ENCODE measurements around the gene SPEF2. TPM values are rescaled to one million over a fixed set of nuclear protein-coding genes. Genes with fewer than 3 reads are reported as not detected.

SPEF2 gene
- total RNA-seq, 1 donor from 2014 or later = 3.4 TPM

GRCh38 chr5:35819668-35820067 is 202.0 kb downstream of the SPEF2 start:
- no peaks in the 10 kb centered on the region for H3K27me3 Mint-ChIP-seq (ENCODE audit: low read depth, unreplicated experiment)
- TF ChIP-seq EZH2 (IDR thresholded peaks at IDR 0.05; ENCODE audit: insufficient read depth, low read length) = no peak
- no peak for TF ChIP-seq CTCF (IDR thresholded peaks at IDR 0.05; ENCODE audit: insufficient read depth, low read depth, low read length)
- Histone ChIP-seq H2AFZ (ENCODE audit: low read depth, low read length) (no peak overlapping the region), H3K27ac (ENCODE audit: low read depth, low read length) (no peak overlapping the region), H3K9me3 (ENCODE audit: insufficient read depth, low read depth, low read length) (no peaks in the 10 kb centered on the region), H3K4me2 (ENCODE audit: low read length) (no peak overlapping the region), H3K27me3 (ENCODE audit: insufficient read depth, low read length) (no peaks in the 10 kb centered on the region), H3K4me1 (ENCODE audit: insufficient read depth, low read length) (no peaks in the 10 kb centered on the region), H4K20me1 (ENCODE audit: insufficient read depth, low read length) (no peaks in the 10 kb centered on the region), H3K36me3 (ENCODE audit: insufficient read depth, low read length) (no peaks in the 10 kb centered on the region), H3K9ac (ENCODE audit: low read length) (no peak overlapping the region), H3K79me2 (ENCODE audit: insufficient read depth, low read length) (no peaks in the 10 kb centered on the region), H3K4me3 (ENCODE audit: insufficient read depth, low read depth, low read length) (no peak overlapping the region)
- H3K4me3 Mint-ChIP-seq (ENCODE audit: unreplicated experiment) = no peak overlapping the region
- H3K4me1 Mint-ChIP-seq (ENCODE audit: low read depth, unreplicated experiment) = no peaks in the 10 kb centered on the region
- no peaks in the 10 kb centered on the region for H3K36me3 Mint-ChIP-seq (ENCODE audit: low read depth, unreplicated experiment)
- no peak for DNase-seq (ENCODE audit: low read depth)
- peaks cover 3% of the 10 kb centered on the region for H3K9me3 Mint-ChIP-seq (ENCODE audit: unreplicated experiment)
- H3K27ac Mint-ChIP-seq (ENCODE audit: unreplicated experiment) = no peak overlapping the region
- FAIRE-seq = no peak

- no peaks in the 10 kb centered on the region for H4K20me1 ChIP-seq (ENCODE audit: insufficient read depth, low read length)
- TF ChIP-seq CTCF (IDR thresholded peaks at IDR 0.05; ENCODE audit: insufficient read depth, low read depth, low read length) (no peak), EZH2 (IDR thresholded peaks at IDR 0.05; ENCODE audit: insufficient read depth, low read length) (no peak)
- H3K4me3 ChIP-seq (ENCODE audit: insufficient read depth, low read depth, low read length) = no peak overlapping the region
- Mint-ChIP-seq H3K36me3 (ENCODE audit: low read depth, unreplicated experiment) (no peaks in the 10 kb centered on the region), H3K27me3 (ENCODE audit: low read depth, unreplicated experiment) (no peaks in the 10 kb centered on the region), H3K27ac (ENCODE audit: unreplicated experiment) (no peak overlapping the region), H3K4me1 (ENCODE audit: low read depth, unreplicated experiment) (no peaks in the 10 kb centered on the region), H3K9me3 (ENCODE audit: unreplicated experiment) (peaks cover 3% of the 10 kb centered on the region), H3K4me3 (ENCODE audit: unreplicated experiment) (no peak overlapping the region)
- H3K9ac ChIP-seq (ENCODE audit: low read length) = no peak overlapping the region
- FAIRE-seq (no peak), DNase-seq (ENCODE audit: low read depth) (no peak)
- H3K27me3 ChIP-seq (ENCODE audit: insufficient read depth, low read length) = no peaks in the 10 kb centered on the region
- no peaks in the 10 kb centered on the region for H3K4me1 ChIP-seq (ENCODE audit: insufficient read depth, low read length)
- no peak overlapping the region for H2AFZ ChIP-seq (ENCODE audit: low read depth, low read length)
- no peaks in the 10 kb centered on the region for H3K79me2 ChIP-seq (ENCODE audit: insufficient read depth, low read length)
- H3K36me3 ChIP-seq (ENCODE audit: insufficient read depth, low read length) = no peaks in the 10 kb centered on the region
- no peaks in the 10 kb centered on the region for H3K9me3 ChIP-seq (ENCODE audit: insufficient read depth, low read depth, low read length)
- no peak overlapping the region for H3K4me2 ChIP-seq (ENCODE audit: low read length)
- no peak overlapping the region for H3K27ac ChIP-seq (ENCODE audit: low read depth, low read length)
Observed at GRCh38 chr5:35820735-35821134, 203.1 kb downstream of the SPEF2 start.

GRCh38 chr5:35821513-35821912 is 203.8 kb downstream of the SPEF2 start:
- Histone ChIP-seq H3K9me3 (ENCODE audit: insufficient read depth, low read depth, low read length) (no peaks in the 10 kb centered on the region), H2AFZ (ENCODE audit: low read depth, low read length) (no peak overlapping the region), H3K36me3 (ENCODE audit: insufficient read depth, low read length) (no peaks in the 10 kb centered on the region), H3K4me1 (ENCODE audit: insufficient read depth, low read length) (no peaks in the 10 kb centered on the region), H3K4me3 (ENCODE audit: insufficient read depth, low read depth, low read length) (no peak overlapping the region), H3K79me2 (ENCODE audit: insufficient read depth, low read length) (no peaks in the 10 kb centered on the region), H4K20me1 (ENCODE audit: insufficient read depth, low read length) (no peaks in the 10 kb centered on the region), H3K27me3 (ENCODE audit: insufficient read depth, low read length) (no peaks in the 10 kb centered on the region), H3K27ac (ENCODE audit: low read depth, low read length) (no peak overlapping the region), H3K9ac (ENCODE audit: low read length) (no peak overlapping the region), H3K4me2 (ENCODE audit: low read length) (no peak overlapping the region)
- Mint-ChIP-seq H3K4me3 (ENCODE audit: unreplicated experiment) (no peak overlapping the region), H3K27ac (ENCODE audit: unreplicated experiment) (no peak overlapping the region), H3K36me3 (ENCODE audit: low read depth, unreplicated experiment) (no peaks in the 10 kb centered on the region), H3K9me3 (ENCODE audit: unreplicated experiment) (peaks cover 3% of the 10 kb centered on the region), H3K27me3 (ENCODE audit: low read depth, unreplicated experiment) (peaks cover 4% of the 10 kb centered on the region), H3K4me1 (ENCODE audit: low read depth, unreplicated experiment) (no peaks in the 10 kb centered on the region)
- DNase-seq (ENCODE audit: low read depth) = no peak
- FAIRE-seq = no peak
- TF ChIP-seq EZH2 (IDR thresholded peaks at IDR 0.05; ENCODE audit: insufficient read depth, low read length) (no peak), CTCF (IDR thresholded peaks at IDR 0.05; ENCODE audit: insufficient read depth, low read depth, low read length) (no peak)

Data from astrocyte (in vitro differentiated cells and primary cell).